HEK293 (cell line): ENCODE results near the gene LRRC26.

ENCODE experiments used
- CTCF ChIA-PET: fragments of 350-600 bp; formaldehyde crosslinking; extraction: SDS; loops from one replicate; lab custom pipeline; 2021; ENCODE audit warnings: antibody characterized with exemption; lab: Yijun Ruan, JAX
- POLR2A ChIA-PET: fragments of 300-600 bp; formaldehyde crosslinking; extraction: SDS; loops from one replicate; lab custom pipeline; 2020; ENCODE audit warnings: antibody characterized with exemption, inconsistent platforms; lab: Yijun Ruan, JAX
- H3K27ac ChIP-seq: fragments of 200-500 bp; sonication (Bioruptor generic); 2 replicates; pipeline ENCODE4 v1.5.1; 2014; ENCODE audit warnings: low read depth, low read length, control low read depth, inconsistent platforms; ENCODE audit errors: extremely low read depth
- H3K36me3 ChIP-seq, 2 experiments: fragments of 200-500 bp in 1 of 2; sonication (Bioruptor generic) in 1 of 2; 1 replicate in 1 of 2; 2 replicates in 1 of 2; pipeline ENCODE4 v1.5.1; 2014 to 2017; ENCODE audit warnings: inconsistent platforms in 2 of 2, low read length in 2 of 2; ENCODE audit not compliant: control insufficient read depth in 2 of 2, insufficient read depth in 1 of 2
- H3K4me1 ChIP-seq: fragments of 200-500 bp; sonication (Bioruptor generic); 2 replicates; pipeline ENCODE4 v1.5.1; 2014; ENCODE audit warnings: mild to moderate bottlenecking, low read length, inconsistent platforms; ENCODE audit not compliant: control insufficient read depth, insufficient read depth
- H3K4me3 ChIP-seq: 2 replicates; pipeline ENCODE4 v1.5.1; 2011; ENCODE audit warnings: low read depth, mild to moderate bottlenecking, control low read depth, low read length, moderate library complexity
- H3K9me3 ChIP-seq: fragments of 200-500 bp; sonication (Bioruptor generic); 2 replicates; pipeline ENCODE4 v1.5.1; 2014; ENCODE audit warnings: low read depth, low read length, inconsistent platforms; ENCODE audit not compliant: control insufficient read depth, insufficient read depth
- AEBP2 ChIP-seq: fragments of 450-650 bp; formaldehyde crosslinking; IDR thresholded peaks from 2 replicates; pipeline ENCODE4 v1.5.1; 2016; ENCODE audit warnings: missing biosample characterization, missing genetic modification characterization, borderline replicate concordance
- ELK4 ChIP-seq: IDR thresholded peaks from 2 replicates; pipeline ENCODE4 v1.6.1; 2011; ENCODE audit warnings: mild to moderate bottlenecking, low read depth, low read length, borderline replicate concordance
- KLF7 ChIP-seq: fragments of 450-650 bp; formaldehyde crosslinking; IDR thresholded peaks from 2 replicates; pipeline ENCODE4 v1.5.1; 2016; ENCODE audit warnings: missing biosample characterization, missing genetic modification characterization, borderline replicate concordance
- OSR2 ChIP-seq: fragments of 450-650 bp; formaldehyde crosslinking; IDR thresholded peaks from 2 replicates; pipeline ENCODE4 v1.5.1; 2016; ENCODE audit warnings: missing biosample characterization, missing genetic modification characterization
- PRDM2 ChIP-seq: fragments of 450-650 bp; formaldehyde crosslinking; IDR thresholded peaks from 2 replicates; pipeline ENCODE4 v1.5.1; 2016; ENCODE audit warnings: missing biosample characterization, missing genetic modification characterization, borderline replicate concordance
- PRDM4 ChIP-seq: fragments of 450-650 bp; formaldehyde crosslinking; IDR thresholded peaks from 2 replicates; pipeline ENCODE4 v1.5.1; 2017; ENCODE audit warnings: missing biosample characterization, missing genetic modification characterization
- SCRT2 ChIP-seq: fragments of 450-650 bp; formaldehyde crosslinking; IDR thresholded peaks from 2 replicates; pipeline ENCODE4 v1.5.1; 2016; ENCODE audit warnings: missing biosample characterization, missing genetic modification characterization
- TCF7L2 ChIP-seq: IDR thresholded peaks from 2 replicates; pipeline ENCODE4 v1.6.1; 2011; ENCODE audit warnings: low read depth, mild to moderate bottlenecking, inconsistent platforms, low read length, moderate library complexity, borderline replicate concordance
- ZBTB48 ChIP-seq: fragments of 450-650 bp; formaldehyde crosslinking; IDR thresholded peaks from 2 replicates; pipeline ENCODE4 v1.5.1; 2016; ENCODE audit warnings: missing biosample characterization, missing genetic modification characterization
- ZBTB7A ChIP-seq: fragments of 450-650 bp; formaldehyde crosslinking; IDR thresholded peaks from 2 replicates; pipeline ENCODE4 v1.5.1; 2016; ENCODE audit warnings: low read depth, missing biosample characterization, missing genetic modification characterization
- ZFP3 ChIP-seq: fragments of 450-650 bp; formaldehyde crosslinking; IDR thresholded peaks from 2 replicates; pipeline ENCODE4 v1.5.1; 2016; ENCODE audit warnings: low read depth, missing biosample characterization, missing genetic modification characterization
- ZNF169 ChIP-seq: fragments of 450-650 bp; formaldehyde crosslinking; IDR thresholded peaks from 2 replicates; pipeline ENCODE4 v1.5.1; 2016; ENCODE audit warnings: missing biosample characterization, missing genetic modification characterization
- ZNF174 ChIP-seq: fragments of 450-650 bp; formaldehyde crosslinking; IDR thresholded peaks from 2 replicates; pipeline ENCODE4 v1.5.0; 2017; ENCODE audit warnings: missing biosample characterization, mild to moderate bottlenecking, missing genetic modification characterization
- ZNF362 ChIP-seq: fragments of 450-650 bp; formaldehyde crosslinking; IDR thresholded peaks from 2 replicates; pipeline ENCODE4 v1.5.1; 2016; ENCODE audit warnings: missing biosample characterization, missing genetic modification characterization
- ZNF398 ChIP-seq: fragments of 450-650 bp; formaldehyde crosslinking; IDR thresholded peaks from 2 replicates; pipeline ENCODE4 v1.5.1; 2017; ENCODE audit warnings: missing biosample characterization, missing genetic modification characterization
- ZNF416 ChIP-seq: fragments of 450-650 bp; formaldehyde crosslinking; IDR thresholded peaks from 2 replicates; pipeline ENCODE4 v1.5.1; 2016; ENCODE audit warnings: missing biosample characterization, missing genetic modification characterization
- ZNF530 ChIP-seq: fragments of 450-650 bp; formaldehyde crosslinking; IDR thresholded peaks from 2 replicates; pipeline ENCODE4 v1.5.1; 2016; ENCODE audit warnings: low read depth, missing biosample characterization, missing genetic modification characterization
- ZNF548 ChIP-seq: fragments of 450-650 bp; formaldehyde crosslinking; IDR thresholded peaks from 2 replicates; pipeline ENCODE4 v1.5.1; 2016; ENCODE audit warnings: missing biosample characterization, missing genetic modification characterization
- ZNF561 ChIP-seq: fragments of 450-650 bp; IDR thresholded peaks from 2 replicates; pipeline ENCODE4 v1.5.1; 2018; ENCODE audit warnings: missing biosample characterization, missing genetic modification characterization, borderline replicate concordance
- ZNF654 ChIP-seq: fragments of 450-650 bp; formaldehyde crosslinking; IDR thresholded peaks from 2 replicates; pipeline ENCODE4 v1.5.1; 2016; ENCODE audit warnings: low read depth, missing biosample characterization, missing genetic modification characterization
- ZSCAN16 ChIP-seq: fragments of 450-650 bp; formaldehyde crosslinking; IDR thresholded peaks from 2 replicates; pipeline ENCODE4 v1.5.1; 2016; ENCODE audit warnings: missing biosample characterization, missing genetic modification characterization
- ZSCAN23 ChIP-seq: fragments of 450-650 bp; formaldehyde crosslinking; IDR thresholded peaks from 2 replicates; pipeline ENCODE4 v1.5.1; 2016; ENCODE audit warnings: missing biosample characterization, missing genetic modification characterization

LRRC26 gene

GRCh38 chr9:137168904-137169856 lies 671 bp downstream of the LRRC26 start:
- no peaks in the 10 kb centered on the region; the same call in 1 of the 2 replicates for H3K4me1 ChIP-seq
- H3K9me3 ChIP-seq = no peaks in the 10 kb centered on the region
- CTCF ChIA-PET = interaction anchor here (0.6 to 1.8 kb wide), 5 partner anchors 21 to 99 kb away, joined by 3 to 6 read pairs (median 4); partner anchors contain the start of gene RNF224
- POLR2A ChIA-PET = interaction anchor here (1.1 to 7.4 kb wide), 8 partner anchors 10 to 72 kb away, joined by 3 to 53 read pairs (median 10); partner anchors contain the start of genes ANAPC2, SSNA1 and TUBB4B
- H3K27ac ChIP-seq = no peak overlapping the region; the same call in 1 of the 2 replicates
- H3K36me3 ChIP-seq = peaks cover 0 to 3% of the 10 kb centered on the region in 2 experiments; a peak in 1 of 3 replicates
- H3K4me3 ChIP-seq = peak overlapping the region; percentile 40
- TF ChIP-seq ZNF169 (tag by site-specific recombination) (no peak), PRDM2 (no peak), ZNF362 (tag by site-specific recombination) (no peak), ZNF561 (peak; percentile 76; the same call in 1 of the 2 replicates), KLF7 (tag by site-specific recombination) (no peak), ZSCAN23 (tag by site-specific recombination) (no peak), PRDM4 (tag by site-specific recombination) (no peak), ZSCAN16 (tag by site-specific recombination) (no peak), AEBP2 (tag by site-specific recombination) (no peak), ELK4 (no peak), ZFP3 (tag by site-specific recombination) (no peak), SCRT2 (tag by site-specific recombination) (no peak), ZNF530 (tag by site-specific recombination) (no peak), ZNF174 (tag by site-specific recombination) (no peak), ZBTB48 (tag by site-specific recombination) (no peak), ZNF416 (tag by site-specific recombination) (no peak), OSR2 (no peak), ZNF654 (tag by site-specific recombination) (no peak), TCF7L2 (no peak), ZBTB7A (tag by site-specific recombination) (no peak), ZNF398 (tag by site-specific recombination) (no peak), ZNF548 (tag by site-specific recombination) (no peak)
